Liver (tissue), 9 donors: ENCODE results near the gene TMEM232. TPM values are rescaled to one million over a fixed set of nuclear protein-coding genes. Genes with fewer than 3 reads are reported as not detected.

Experiments used
- DNase-seq: peaks from one replicate; pipeline ENCODE4 v3.0.0-alpha.2; 2017; ENCODE audit warnings: low spot score
- H3K27ac ChIP-seq, 2 donors: one replicate each; pipeline ENCODE4 v1.7.0; 2013; ENCODE audit warnings: inconsistent platforms in 2 of 2, low read length in 2 of 2, control low read depth in 1 of 2, low read depth in 1 of 2, mild to moderate bottlenecking in 1 of 2
- H3K27me3 ChIP-seq, 4 donors: one replicate each; pipeline versions ENCODE4 v1.6.1 to v1.7.0; 2013; ENCODE audit warnings: low read length in 3 of 4, inconsistent platforms in 1 of 4, mild to moderate bottlenecking in 1 of 4, moderate library complexity in 1 of 4; ENCODE audit not compliant: control insufficient read depth in 4 of 4, insufficient read depth in 4 of 4
- H3K36me3 ChIP-seq, 4 donors: one replicate each; pipeline versions ENCODE4 v1.6.1 to v1.7.0; 2013; ENCODE audit warnings: low read length in 3 of 4, mild to moderate bottlenecking in 3 of 4, low read depth in 1 of 4, moderate library complexity in 1 of 4; ENCODE audit not compliant: control insufficient read depth in 4 of 4, insufficient read depth in 3 of 4
- H3K4me1 ChIP-seq, 4 donors: one replicate each; pipeline versions ENCODE4 v1.6.1 to v1.7.0; 2013; ENCODE audit warnings: low read length in 3 of 4, mild to moderate bottlenecking in 3 of 4, moderate library complexity in 1 of 4; ENCODE audit not compliant: control insufficient read depth in 4 of 4, insufficient read depth in 4 of 4
- H3K4me3 ChIP-seq, 3 donors: one replicate each; pipeline versions ENCODE4 v1.6.1 to v1.7.0; 2013; ENCODE audit warnings: low read length in 3 of 3, control low read depth in 1 of 3, low read depth in 1 of 3, mild to moderate bottlenecking in 1 of 3
- H3K9ac ChIP-seq, 2 donors: one replicate each; pipeline ENCODE4 v1.7.0; 2013; ENCODE audit warnings: low read length in 2 of 2, mild to moderate bottlenecking in 2 of 2, moderate library complexity in 2 of 2, control low read depth in 1 of 2, low read depth in 1 of 2
- H3K9me3 ChIP-seq, 4 donors: one replicate each; pipeline versions ENCODE4 v1.6.1 to v1.7.0; 2013; ENCODE audit warnings: low read length in 3 of 4; ENCODE audit not compliant: control insufficient read depth in 4 of 4
- EGR1 ChIP-seq, 2 donors: IDR thresholded peaks; 2 replicates each; pipeline ENCODE4 v1.6.1; 2016 to 2018; ENCODE audit warnings: antibody characterized with exemption in 2 of 2, low read depth in 2 of 2
- FOXA1 ChIP-seq: IDR thresholded peaks from 2 replicates; pipeline ENCODE4 v1.6.1; 2016; ENCODE audit warnings: antibody characterized with exemption
- FOXA2 ChIP-seq: IDR thresholded peaks from 2 replicates; pipeline ENCODE4 v1.6.1; 2016; ENCODE audit warnings: antibody characterized with exemption
- HNF4A ChIP-seq, 2 donors: conservative IDR thresholded peaks; 2 replicates each; pipeline ENCODE4 v1.6.1; 2016; ENCODE audit warnings: antibody characterized with exemption in 2 of 2, mild to moderate bottlenecking in 2 of 2
- HNF4G ChIP-seq: IDR thresholded peaks from 2 replicates; pipeline ENCODE4 v1.6.1; 2016; ENCODE audit warnings: antibody characterized with exemption
- JUND ChIP-seq, 2 donors: IDR thresholded peaks; 2 replicates each; pipeline ENCODE4 v1.6.1; 2016; ENCODE audit warnings: antibody characterized with exemption in 2 of 2
- NR2F2 ChIP-seq: IDR thresholded peaks from 2 replicates; pipeline ENCODE4 v1.6.1; 2016; ENCODE audit warnings: antibody characterized with exemption
- RAD21 ChIP-seq, 2 donors: IDR thresholded peaks; 2 replicates each; pipeline ENCODE4 v1.6.1; 2016; ENCODE audit warnings: antibody characterized with exemption in 2 of 2, mild to moderate bottlenecking in 2 of 2
- RXRA ChIP-seq, 2 donors: IDR thresholded peaks; 2 replicates each; pipeline ENCODE4 v1.6.1; 2017 to 2018; ENCODE audit warnings: antibody characterized with exemption in 2 of 2, mild to moderate bottlenecking in 1 of 2
- SP1 ChIP-seq: IDR thresholded peaks from 2 replicates; pipeline ENCODE4 v1.6.1; 2018; ENCODE audit warnings: antibody characterized with exemption, mild to moderate bottlenecking
- TAF1 ChIP-seq: conservative IDR thresholded peaks from 2 replicates; pipeline ENCODE4 v1.6.1; 2016; ENCODE audit warnings: antibody characterized with exemption, mild to moderate bottlenecking
- whole genome bisulfite sequencing: extraction: QIAGEN DNeasy Blood & Tissue Kit; methylation state at CpG from one replicate; pipeline ENCODE4 v1.1.7; 2013; 5-methylcytosine and 5-hydroxymethylcytosine counted together
- polyA plus RNA-seq, 2 donors: library from polyadenylated mRNA; stranded (reverse) in 1 of 2; unstranded in 1 of 2; fragments of 200-250 nt in 1 of 2; fragments of >200 nt in 1 of 2; fragmentation: Nextera tagmentation in 1 of 2; extraction: Ambion mirVana in 1 of 2; gene quantifications; one replicate each; pipeline versions ENCODE4 v1.2.1 to v1.2.3, GENCODE V29; 2013 to 2015
- total RNA-seq, 2 donors: library from RNA; depleted of rRNA; stranded (reverse); fragments of >200 nt; gene quantifications; one replicate each; pipeline ENCODE4 v1.2.3, GENCODE V29; 2014
- TF ChIP-seq, protein P1 (sequence below): IDR thresholded peaks from 2 replicates; pipeline ENCODE4 v1.6.1; 2016; ENCODE audit warnings: antibody characterized with exemption
- TF ChIP-seq, protein P2 (sequence below): fragments of 150-350 bp; IDR thresholded peaks from 2 replicates; pipeline ENCODE4 v1.5.1; 2017; ENCODE audit warnings: improper control_type of control experiment, low read depth, low read length; ENCODE audit not compliant: missing input control
- TF ChIP-seq, protein P3 (sequence below): IDR thresholded peaks from 2 replicates; pipeline ENCODE4 v1.6.1; 2016; ENCODE audit warnings: antibody characterized with exemption
- TF ChIP-seq, protein P4 (sequence below): IDR thresholded peaks from 2 replicates; pipeline ENCODE4 v1.6.1; 2016; ENCODE audit warnings: antibody characterized with exemption
- TF ChIP-seq, protein P5 (sequence below): IDR thresholded peaks from 2 replicates; pipeline ENCODE4 v1.6.1; 2016; ENCODE audit warnings: antibody characterized with exemption, mild to moderate bottlenecking
- donor health status: healthy.
- donor health status: healthy.
- donor health status: healthy.
- donor health status: healthy.
- donor health status: healthy.

TMEM232 gene
- total and polyA plus RNA-seq, 4 donors, result 0.39 to 2.5 (median 1.0) TPM

DNA sequence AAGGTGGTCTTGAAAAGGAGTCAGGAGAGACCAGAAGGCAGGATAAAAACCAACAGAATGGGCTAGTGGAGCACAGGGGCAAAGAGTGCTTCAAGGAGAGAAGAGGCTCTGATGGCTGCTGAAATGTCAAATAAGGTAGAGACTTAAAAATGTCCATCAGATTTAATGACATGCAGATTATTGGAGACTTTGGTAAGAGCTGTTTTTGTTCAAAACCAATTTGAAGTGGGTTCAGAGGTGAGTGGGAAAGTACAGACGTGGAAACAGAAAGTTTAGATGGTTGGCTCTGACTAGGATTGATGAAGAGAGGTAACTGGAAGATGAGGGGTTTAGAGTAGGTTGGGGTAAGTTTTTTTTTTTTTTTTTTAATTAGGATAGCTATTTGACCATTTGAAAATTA is 26.5 kb upstream of the TMEM232 start:
- no peak overlapping the region for H3K27ac ChIP-seq

DNA sequence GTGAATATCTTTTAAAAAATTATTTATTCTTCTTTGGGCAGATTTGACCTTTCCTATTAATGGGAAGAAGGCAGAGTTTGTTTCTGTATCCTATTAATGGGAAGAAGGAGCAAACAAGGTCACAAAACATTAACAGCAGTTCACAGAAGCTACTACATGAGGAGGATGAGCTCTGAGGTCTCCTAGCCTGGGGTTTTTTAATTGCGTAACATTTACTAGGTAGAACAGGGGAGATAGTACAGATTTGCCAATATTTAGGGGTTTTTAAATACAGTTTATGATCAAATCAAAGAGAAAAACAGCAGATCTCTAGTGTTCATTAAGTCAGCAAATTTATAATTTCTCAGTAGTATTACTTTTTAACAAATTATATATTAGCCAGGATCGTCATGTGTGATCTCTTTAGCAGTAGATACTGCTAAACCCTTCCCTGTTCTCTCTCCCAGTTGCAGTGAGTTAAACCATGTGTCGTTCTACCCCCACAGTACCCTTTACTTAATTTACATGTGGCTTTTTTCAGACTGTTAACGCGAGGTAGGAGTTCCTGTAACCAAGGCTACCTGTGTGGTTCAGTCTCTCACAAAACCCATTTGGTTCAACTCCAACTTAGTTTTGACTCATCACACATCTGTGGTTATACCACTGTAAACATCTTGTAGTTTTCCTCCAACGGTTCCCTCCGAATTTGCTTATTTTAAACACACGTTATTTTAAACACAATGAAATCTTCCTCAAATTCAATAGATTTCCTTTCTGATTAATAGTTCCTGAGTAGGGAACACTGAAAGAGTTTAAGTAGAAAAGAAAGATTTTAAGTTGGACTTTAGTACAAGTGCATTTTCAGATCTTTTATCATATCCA is 25.7 kb upstream of the TMEM232 start:
- 88% methylated on average over 8 of the region's 8 CpGs for WGBS
- H3K36me3 ChIP-seq, result peaks cover 1 to 34% (median 9%) of the 10 kb centered on the region in 4 donors
- DNase-seq, result no peak
- no peaks in the 10 kb centered on the region for H3K9me3 ChIP-seq
- no peak overlapping the region for H3K4me3 ChIP-seq
- no peak overlapping the region for H3K9ac ChIP-seq
- H3K27ac ChIP-seq, result no peak overlapping the region
- H3K27me3 ChIP-seq, result no peaks in the 10 kb centered on the region
- no peaks in the 10 kb centered on the region for H3K4me1 ChIP-seq
- no peak for TF ChIP-seq JUND (IDR thresholded peaks at IDR 0.05)
- TF ChIP-seq FOXA2, result no peak
- no peak for TF ChIP-seq EGR1 (IDR thresholded peaks at IDR 0.05; ENCODE audit: low read depth in 2 of 2)
- TF ChIP-seq HNF4A (conservative IDR thresholded peaks at IDR 0.05), result no peak
- no peak for TF ChIP-seq NR2F2
- TF ChIP-seq SP1, result no peak
- TF ChIP-seq, protein P1, sequence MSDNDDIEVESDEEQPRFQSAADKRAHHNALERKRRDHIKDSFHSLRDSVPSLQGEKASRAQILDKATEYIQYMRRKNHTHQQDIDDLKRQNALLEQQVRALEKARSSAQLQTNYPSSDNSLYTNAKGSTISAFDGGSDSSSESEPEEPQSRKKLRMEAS, result no peak
- TF ChIP-seq, protein P2, sequence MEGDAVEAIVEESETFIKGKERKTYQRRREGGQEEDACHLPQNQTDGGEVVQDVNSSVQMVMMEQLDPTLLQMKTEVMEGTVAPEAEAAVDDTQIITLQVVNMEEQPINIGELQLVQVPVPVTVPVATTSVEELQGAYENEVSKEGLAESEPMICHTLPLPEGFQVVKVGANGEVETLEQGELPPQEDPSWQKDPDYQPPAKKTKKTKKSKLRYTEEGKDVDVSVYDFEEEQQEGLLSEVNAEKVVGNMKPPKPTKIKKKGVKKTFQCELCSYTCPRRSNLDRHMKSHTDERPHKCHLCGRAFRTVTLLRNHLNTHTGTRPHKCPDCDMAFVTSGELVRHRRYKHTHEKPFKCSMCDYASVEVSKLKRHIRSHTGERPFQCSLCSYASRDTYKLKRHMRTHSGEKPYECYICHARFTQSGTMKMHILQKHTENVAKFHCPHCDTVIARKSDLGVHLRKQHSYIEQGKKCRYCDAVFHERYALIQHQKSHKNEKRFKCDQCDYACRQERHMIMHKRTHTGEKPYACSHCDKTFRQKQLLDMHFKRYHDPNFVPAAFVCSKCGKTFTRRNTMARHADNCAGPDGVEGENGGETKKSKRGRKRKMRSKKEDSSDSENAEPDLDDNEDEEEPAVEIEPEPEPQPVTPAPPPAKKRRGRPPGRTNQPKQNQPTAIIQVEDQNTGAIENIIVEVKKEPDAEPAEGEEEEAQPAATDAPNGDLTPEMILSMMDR, result no peak
- TF ChIP-seq HNF4G, result no peak
- TF ChIP-seq, protein P3, sequence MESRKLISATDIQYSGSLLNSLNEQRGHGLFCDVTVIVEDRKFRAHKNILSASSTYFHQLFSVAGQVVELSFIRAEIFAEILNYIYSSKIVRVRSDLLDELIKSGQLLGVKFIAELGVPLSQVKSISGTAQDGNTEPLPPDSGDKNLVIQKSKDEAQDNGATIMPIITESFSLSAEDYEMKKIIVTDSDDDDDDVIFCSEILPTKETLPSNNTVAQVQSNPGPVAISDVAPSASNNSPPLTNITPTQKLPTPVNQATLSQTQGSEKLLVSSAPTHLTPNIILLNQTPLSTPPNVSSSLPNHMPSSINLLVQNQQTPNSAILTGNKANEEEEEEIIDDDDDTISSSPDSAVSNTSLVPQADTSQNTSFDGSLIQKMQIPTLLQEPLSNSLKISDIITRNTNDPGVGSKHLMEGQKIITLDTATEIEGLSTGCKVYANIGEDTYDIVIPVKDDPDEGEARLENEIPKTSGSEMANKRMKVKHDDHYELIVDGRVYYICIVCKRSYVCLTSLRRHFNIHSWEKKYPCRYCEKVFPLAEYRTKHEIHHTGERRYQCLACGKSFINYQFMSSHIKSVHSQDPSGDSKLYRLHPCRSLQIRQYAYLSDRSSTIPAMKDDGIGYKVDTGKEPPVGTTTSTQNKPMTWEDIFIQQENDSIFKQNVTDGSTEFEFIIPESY, result no peak
- no peak for TF ChIP-seq FOXA1
- TF ChIP-seq, protein P4, sequence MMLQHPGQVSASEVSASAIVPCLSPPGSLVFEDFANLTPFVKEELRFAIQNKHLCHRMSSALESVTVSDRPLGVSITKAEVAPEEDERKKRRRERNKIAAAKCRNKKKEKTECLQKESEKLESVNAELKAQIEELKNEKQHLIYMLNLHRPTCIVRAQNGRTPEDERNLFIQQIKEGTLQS, result no peak

More for the DNA sequence above, 26.5 kb upstream of the TMEM232 start:
- WGBS, result 91% methylated on average over 1 of the region's 1 CpG
- Histone ChIP-seq H3K4me3 (no peak overlapping the region), H3K27me3 (no peaks in the 10 kb centered on the region), H3K36me3 (peaks cover 1 to 29% (median 9%) of the 10 kb centered on the region in 4 donors), H3K9ac (no peak overlapping the region), H3K9me3 (no peaks in the 10 kb centered on the region), H3K4me1 (no peaks in the 10 kb centered on the region)
- TF ChIP-seq JUND (IDR thresholded peaks at IDR 0.05) (no peak), RXRA (IDR thresholded peaks at IDR 0.05) (no peak), SP1 (no peak), RAD21 (IDR thresholded peaks at IDR 0.05) (no peak), TAF1 (no peak), NR2F2 (no peak)
- TF ChIP-seq, protein P1, result no peak
- TF ChIP-seq, protein P5, sequence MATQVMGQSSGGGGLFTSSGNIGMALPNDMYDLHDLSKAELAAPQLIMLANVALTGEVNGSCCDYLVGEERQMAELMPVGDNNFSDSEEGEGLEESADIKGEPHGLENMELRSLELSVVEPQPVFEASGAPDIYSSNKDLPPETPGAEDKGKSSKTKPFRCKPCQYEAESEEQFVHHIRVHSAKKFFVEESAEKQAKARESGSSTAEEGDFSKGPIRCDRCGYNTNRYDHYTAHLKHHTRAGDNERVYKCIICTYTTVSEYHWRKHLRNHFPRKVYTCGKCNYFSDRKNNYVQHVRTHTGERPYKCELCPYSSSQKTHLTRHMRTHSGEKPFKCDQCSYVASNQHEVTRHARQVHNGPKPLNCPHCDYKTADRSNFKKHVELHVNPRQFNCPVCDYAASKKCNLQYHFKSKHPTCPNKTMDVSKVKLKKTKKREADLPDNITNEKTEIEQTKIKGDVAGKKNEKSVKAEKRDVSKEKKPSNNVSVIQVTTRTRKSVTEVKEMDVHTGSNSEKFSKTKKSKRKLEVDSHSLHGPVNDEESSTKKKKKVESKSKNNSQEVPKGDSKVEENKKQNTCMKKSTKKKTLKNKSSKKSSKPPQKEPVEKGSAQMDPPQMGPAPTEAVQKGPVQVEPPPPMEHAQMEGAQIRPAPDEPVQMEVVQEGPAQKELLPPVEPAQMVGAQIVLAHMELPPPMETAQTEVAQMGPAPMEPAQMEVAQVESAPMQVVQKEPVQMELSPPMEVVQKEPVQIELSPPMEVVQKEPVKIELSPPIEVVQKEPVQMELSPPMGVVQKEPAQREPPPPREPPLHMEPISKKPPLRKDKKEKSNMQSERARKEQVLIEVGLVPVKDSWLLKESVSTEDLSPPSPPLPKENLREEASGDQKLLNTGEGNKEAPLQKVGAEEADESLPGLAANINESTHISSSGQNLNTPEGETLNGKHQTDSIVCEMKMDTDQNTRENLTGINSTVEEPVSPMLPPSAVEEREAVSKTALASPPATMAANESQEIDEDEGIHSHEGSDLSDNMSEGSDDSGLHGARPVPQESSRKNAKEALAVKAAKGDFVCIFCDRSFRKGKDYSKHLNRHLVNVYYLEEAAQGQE, result no peak
- TF ChIP-seq, protein P3, result no peak
- no peak for DNase-seq
